Natural killer cell treated with Interleukin-12 subunit alpha and Interleukin-12 subunit beta and Interleukin-15 and Interleukin-18, amount 100 ng/mL, for 72 hours (primary cell): ENCODE data around the gene JAK3. TPM values are rescaled to one million over a fixed set of nuclear protein-coding genes. Genes with fewer than 3 reads are reported as not detected.
A peak's percentile ranks its signal among the peaks of the same experiment; 100 is the strongest.
"Not testable (repeated sequence)": the region's sequence is repeated elsewhere in the genome, so short reads cannot be mapped to it uniquely, and the experiment has no call there.

ENCODE experiments used
- ATAC-seq, 2 donors: fragments of 150-1000 bp; cut with Tn5 transposase in 1 of 2; sonication (Bioruptor Pico), chemical (Tn5 transposase) in 1 of 2; 2 replicates each; pipeline ENCODE4 v1.10.0; 2021
- DNase-seq: peaks from one replicate; pipeline ENCODE4 v3.0.0; 2022; ENCODE audit warnings: low spot score
- H3K27ac Mint-ChIP-seq, 2 donors: 1 replicate in 1 of 2; 2 replicates in 1 of 2; pipeline ENCODE4 v1.8.0; 2022; ENCODE audit warnings: mixed read lengths in 2 of 2, mild to moderate bottlenecking in 1 of 2, moderate library complexity in 1 of 2
- H3K27me3 Mint-ChIP-seq, 2 donors: 1 replicate in 1 of 2; 2 replicates in 1 of 2; pipeline ENCODE4 v1.8.0; 2022; ENCODE audit warnings: mixed read lengths in 2 of 2
- H3K36me3 Mint-ChIP-seq: one replicate; pipeline ENCODE4 v1.8.0; 2022; ENCODE audit warnings: mixed read lengths
- H3K4me1 Mint-ChIP-seq, 2 donors: 1 replicate in 1 of 2; 2 replicates in 1 of 2; pipeline ENCODE4 v1.8.0; 2022; ENCODE audit warnings: low read depth in 2 of 2, mixed read lengths in 2 of 2, mild to moderate bottlenecking in 1 of 2
- H3K4me3 Mint-ChIP-seq: one replicate; pipeline ENCODE4 v1.8.0; 2022; ENCODE audit warnings: mixed read lengths
- H3K9me3 Mint-ChIP-seq: 2 replicates; pipeline ENCODE4 v1.8.0; 2022; ENCODE audit warnings: mixed read lengths
- total RNA-seq, 2 donors: library from RNA; stranded (reverse); gene quantifications; one replicate each; pipeline ENCODE4 v1.2.3, GENCODE V29; 2022

Gene JAK3
- total RNA-seq, 2 donors from 2014 or later, result 184 to 195 TPM

DNA sequence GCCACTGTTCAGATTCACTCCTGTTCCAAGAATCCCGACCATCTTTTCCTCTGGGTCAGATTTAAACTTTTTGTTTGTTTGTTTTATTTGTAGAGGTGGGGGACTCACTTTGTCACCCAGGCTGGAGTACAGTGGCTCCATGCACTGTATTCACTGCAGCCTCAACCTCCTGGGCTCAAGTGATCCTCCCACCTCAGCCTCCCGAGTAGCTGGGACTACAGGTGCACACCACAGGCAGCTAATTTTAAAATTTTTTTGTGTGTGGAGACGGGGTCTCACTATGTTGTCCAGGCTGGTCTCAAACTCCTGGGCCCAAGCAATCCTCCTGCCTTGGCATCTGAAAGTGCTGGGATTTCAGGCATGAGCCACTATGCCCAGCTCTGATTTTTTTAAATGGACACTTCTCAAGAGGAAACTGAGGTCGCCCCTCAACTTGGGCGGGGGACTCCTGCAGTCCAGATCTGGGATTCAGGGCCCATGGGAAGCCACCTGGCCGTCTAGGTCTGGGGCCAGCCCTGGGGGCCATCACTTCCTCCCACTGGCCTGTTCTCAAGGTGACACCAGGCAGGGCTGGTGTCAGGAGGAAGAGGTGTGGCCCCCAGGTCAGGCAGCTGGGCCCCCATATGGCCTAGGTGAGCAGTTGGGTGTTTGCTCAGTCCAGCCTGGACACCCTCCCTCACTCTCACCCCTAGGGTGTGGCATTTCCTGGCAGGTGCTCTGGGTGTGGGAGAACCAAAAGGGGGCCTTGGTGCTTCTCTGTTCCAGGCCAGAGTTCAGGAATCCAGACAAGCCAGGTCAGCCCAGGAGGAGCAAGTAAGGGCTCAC is 51.6 kb downstream of the JAK3 start:
- no peak overlapping the region for H3K4me3 Mint-ChIP-seq
- DNase-seq (no peak), ATAC-seq (no peak)
- H3K27ac Mint-ChIP-seq, result no peak overlapping the region
- H3K27me3 Mint-ChIP-seq, result peaks cover 0 to 8% of the 10 kb centered on the region in 2 donors
- H3K4me1 Mint-ChIP-seq, result peaks cover 4 to 5% of the 10 kb centered on the region in 2 donors
- no peaks in the 10 kb centered on the region for H3K36me3 Mint-ChIP-seq
- no peaks in the 10 kb centered on the region for H3K9me3 Mint-ChIP-seq

DNA sequence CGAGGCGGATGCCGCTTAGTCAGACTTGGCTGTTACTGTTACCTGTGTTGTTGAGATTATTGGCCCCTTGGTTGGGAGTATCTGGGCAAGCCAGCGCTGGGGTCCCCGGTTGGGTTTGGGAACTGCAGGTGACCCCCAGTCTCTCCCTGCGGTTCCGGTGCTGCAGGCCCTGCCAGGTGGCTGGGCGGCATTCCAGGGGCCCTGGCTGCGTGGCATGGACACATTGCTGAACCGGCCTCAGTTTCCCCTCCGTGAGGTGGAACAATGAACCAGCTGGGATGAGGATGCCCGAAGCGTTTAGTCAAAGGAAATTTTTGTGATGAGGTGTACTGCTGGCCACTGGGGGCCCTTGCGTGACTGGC is 52.3 kb downstream of the JAK3 start:
- H3K4me3 Mint-ChIP-seq, result no peak overlapping the region
- H3K36me3 Mint-ChIP-seq, result no peaks in the 10 kb centered on the region
- no peak overlapping the region for H3K27ac Mint-ChIP-seq
- ATAC-seq (no peak), DNase-seq (no peak)
- peaks cover 4 to 5% of the 10 kb centered on the region in 2 donors for H3K4me1 Mint-ChIP-seq
- H3K27me3 Mint-ChIP-seq, result peaks cover 0 to 8% of the 10 kb centered on the region in 2 donors
- H3K9me3 Mint-ChIP-seq, result no peaks in the 10 kb centered on the region

DNA sequence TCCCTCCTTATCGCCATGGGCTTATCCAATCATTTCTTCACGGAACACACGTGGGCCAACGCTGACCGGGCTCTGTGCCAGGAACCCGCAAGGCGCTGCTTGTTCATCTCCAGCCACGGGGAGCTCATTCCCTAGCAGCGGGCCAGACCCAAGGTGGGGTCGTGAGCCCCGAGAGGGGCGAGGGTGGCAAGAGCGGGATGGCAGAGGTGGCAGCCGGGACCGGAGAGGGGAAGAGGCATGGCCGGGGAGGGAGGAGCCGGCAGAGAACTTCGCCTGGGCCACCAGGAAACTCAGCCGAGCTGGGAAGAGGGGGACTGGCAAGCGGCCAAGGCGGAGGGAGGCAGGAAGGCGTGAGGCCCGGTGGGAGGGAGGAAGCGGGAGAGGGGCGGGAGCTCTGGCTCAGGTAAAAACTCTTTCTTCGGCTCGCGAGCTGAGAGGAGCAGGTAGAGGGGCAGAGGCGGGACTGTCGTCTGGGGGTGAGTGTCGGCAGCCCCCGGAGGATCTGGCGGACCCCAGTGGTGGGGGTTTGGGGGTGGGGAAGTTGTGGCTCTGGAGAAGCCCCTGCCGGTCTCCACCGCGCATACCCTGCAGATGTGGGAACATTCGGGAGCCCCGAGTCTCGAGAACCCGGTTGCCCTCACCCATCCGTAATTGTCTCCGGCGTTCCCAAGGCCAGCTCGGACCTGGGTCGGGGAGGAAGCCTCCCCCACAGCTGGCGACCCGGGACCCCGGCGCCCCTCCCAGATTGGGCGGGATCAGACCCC is 52.9 kb downstream of the JAK3 start, which contains the start of gene B3GNT3:
Gene B3GNT3, plus strand, starts transcription at position 408 of the 764 bp plus-strand sequence. CDS start 12,670 bp downstream, outside the sequence.
- ATAC-seq, result no peak
- H3K9me3 Mint-ChIP-seq, result no peaks in the 10 kb centered on the region
- H3K4me1 Mint-ChIP-seq, result peaks cover 5 to 8% of the 10 kb centered on the region in 2 donors
- no peak within 1 kb of the TSS for H3K4me3 Mint-ChIP-seq
- peaks cover 0 to 8% of the 10 kb centered on the region in 2 donors for H3K27me3 Mint-ChIP-seq
- peak within 1 kb of the TSS in 1 of 2 donors; percentile 17 for H3K27ac Mint-ChIP-seq
- no peaks in the 10 kb centered on the region for H3K36me3 Mint-ChIP-seq
- DNase-seq, result no peak

DNA sequence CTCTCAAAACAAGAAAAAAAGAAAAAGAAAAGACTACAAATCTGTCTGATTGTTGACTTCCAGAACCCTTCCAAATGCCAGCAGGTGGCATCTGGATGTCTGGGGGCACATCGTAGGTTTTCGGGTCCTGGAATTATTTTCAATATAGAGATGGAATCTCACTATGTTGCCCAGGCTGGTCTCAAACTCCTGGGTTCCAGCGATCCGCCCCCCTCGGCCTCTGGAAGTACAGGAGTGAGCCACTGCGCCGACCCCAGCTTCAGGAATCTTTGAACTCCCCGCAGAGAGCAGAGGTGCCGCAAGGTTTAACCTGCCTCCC is 53.4 kb downstream of the JAK3 start:
- Mint-ChIP-seq H3K4me3 (no peak overlapping the region), H3K9me3 (no peaks in the 10 kb centered on the region), H3K27me3 (peaks cover 0 to 8% of the 10 kb centered on the region in 2 donors), H3K4me1 (peaks cover 5 to 9% of the 10 kb centered on the region in 2 donors), H3K27ac (peak overlapping the region in 1 of 2 donors; percentile 17), H3K36me3 (no peaks in the 10 kb centered on the region)
- ATAC-seq (no peak), DNase-seq (no peak)

DNA sequence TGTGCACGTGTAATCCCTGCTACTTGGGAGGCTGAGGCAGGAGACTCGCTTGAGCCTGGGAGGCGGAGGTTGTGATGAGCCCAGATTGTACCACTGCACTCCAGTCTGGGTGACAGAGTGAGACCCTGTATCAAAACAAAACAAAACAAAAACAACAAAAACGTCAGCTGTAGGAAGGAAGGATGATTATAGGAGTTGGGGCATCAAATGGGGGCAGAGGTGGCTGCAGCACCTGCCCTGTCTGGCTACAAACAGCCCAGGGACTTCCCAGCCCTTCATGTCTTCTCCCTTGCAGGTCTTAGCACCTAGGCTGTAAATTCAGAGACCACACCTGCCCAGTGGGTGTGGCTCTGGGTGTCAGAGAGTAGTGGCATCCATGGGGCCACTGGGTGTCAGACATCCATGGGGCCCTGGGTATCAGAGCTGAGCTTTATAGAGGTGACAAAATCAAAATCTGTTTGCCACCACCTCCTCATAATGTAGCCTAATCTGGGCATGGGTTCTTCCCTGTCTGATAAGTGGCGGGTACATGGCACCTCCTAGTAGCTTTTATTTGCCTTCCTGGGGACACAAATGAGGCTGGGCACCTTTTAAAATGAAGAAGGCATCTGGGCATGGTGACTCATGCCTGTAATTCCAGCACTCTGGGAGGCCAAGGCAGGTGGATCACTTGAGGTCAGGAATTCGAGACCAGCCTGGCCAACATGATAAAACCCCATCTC is 57.6 kb downstream of the JAK3 start:
- peaks cover 5 to 9% of the 10 kb centered on the region in 2 donors for H3K4me1 Mint-ChIP-seq
- H3K27ac Mint-ChIP-seq, result no peak overlapping the region

DNA sequence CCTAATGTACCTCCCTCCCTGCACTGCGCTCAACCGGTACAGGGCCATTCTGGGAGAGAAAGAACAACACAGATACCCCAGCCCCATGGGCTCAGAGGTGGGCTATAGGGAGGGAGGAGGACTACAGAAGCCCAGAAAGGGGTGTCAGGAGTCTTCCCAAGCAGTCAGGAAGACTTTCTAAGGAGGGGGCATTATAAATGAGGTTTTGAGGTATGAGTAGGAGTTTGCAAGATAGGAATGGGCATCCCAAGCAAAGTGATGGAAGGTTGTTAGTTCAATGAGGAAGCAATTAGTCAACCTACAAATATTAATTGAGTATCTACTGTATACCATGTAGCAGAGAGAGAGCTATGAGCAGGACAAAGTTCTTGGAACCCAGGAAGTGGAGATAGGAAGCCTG is 59.1 kb downstream of the JAK3 start:
- Mint-ChIP-seq H3K4me1 (peaks cover 13 to 18% of the 10 kb centered on the region in 2 donors), H3K9me3 (no peaks in the 10 kb centered on the region), H3K27me3 (peaks cover 0 to under 1% of the 10 kb centered on the region in 2 donors), H3K4me3 (no peak overlapping the region), H3K27ac (no peak overlapping the region), H3K36me3 (no peaks in the 10 kb centered on the region)
- DNase-seq, result no peak
- no peak for ATAC-seq

More for the DNA sequence above, 57.6 kb downstream of the JAK3 start:
- no peak for ATAC-seq
- peaks cover 0 to 8% of the 10 kb centered on the region in 2 donors for H3K27me3 Mint-ChIP-seq
- no peak overlapping the region for H3K4me3 Mint-ChIP-seq
- H3K36me3 Mint-ChIP-seq, result no peaks in the 10 kb centered on the region
- H3K9me3 Mint-ChIP-seq, result no peaks in the 10 kb centered on the region
- DNase-seq, result no peak

DNA sequence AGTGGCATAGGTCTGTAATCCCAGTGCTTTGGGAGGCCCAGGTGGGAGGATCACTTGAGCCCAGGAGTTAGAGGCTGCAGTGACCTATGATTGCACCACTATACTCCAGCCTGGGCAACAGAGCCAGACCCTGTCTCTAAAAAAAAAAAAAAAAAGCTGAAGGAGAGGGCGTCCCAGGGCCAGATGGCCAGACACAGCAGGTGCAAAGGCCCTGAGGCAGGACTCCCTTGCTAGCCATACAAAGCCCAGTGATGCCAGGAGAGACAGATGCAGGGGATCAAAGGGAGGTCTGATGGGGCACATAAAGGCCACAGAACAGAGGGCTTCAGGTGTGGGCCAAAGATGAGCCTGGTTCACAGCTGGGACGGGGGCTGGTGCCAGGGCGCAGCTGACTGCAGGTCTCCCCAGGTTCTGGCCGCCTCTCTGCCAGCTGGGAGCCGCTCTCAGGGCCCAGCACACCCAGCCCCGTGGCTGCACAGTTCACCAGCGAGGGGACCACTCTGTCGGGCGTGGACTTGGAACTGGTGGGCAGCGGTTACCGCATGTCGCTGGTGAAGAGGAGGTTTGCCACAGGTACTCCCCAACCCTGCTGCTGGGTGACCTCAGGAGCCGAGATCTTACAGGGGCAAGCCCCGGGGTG is 60.4 kb downstream of the JAK3 start:
- DNase-seq, result no peak
- peaks cover 3% of the 10 kb centered on the region for H3K36me3 Mint-ChIP-seq
- H3K27me3 Mint-ChIP-seq, result no peaks in the 10 kb centered on the region
- H3K4me1 Mint-ChIP-seq, result peaks cover 13 to 20% of the 10 kb centered on the region in 2 donors
- no peak for ATAC-seq
- no peak overlapping the region for H3K27ac Mint-ChIP-seq
- no peaks in the 10 kb centered on the region for H3K9me3 Mint-ChIP-seq
- H3K4me3 Mint-ChIP-seq, result no peak overlapping the region

DNA sequence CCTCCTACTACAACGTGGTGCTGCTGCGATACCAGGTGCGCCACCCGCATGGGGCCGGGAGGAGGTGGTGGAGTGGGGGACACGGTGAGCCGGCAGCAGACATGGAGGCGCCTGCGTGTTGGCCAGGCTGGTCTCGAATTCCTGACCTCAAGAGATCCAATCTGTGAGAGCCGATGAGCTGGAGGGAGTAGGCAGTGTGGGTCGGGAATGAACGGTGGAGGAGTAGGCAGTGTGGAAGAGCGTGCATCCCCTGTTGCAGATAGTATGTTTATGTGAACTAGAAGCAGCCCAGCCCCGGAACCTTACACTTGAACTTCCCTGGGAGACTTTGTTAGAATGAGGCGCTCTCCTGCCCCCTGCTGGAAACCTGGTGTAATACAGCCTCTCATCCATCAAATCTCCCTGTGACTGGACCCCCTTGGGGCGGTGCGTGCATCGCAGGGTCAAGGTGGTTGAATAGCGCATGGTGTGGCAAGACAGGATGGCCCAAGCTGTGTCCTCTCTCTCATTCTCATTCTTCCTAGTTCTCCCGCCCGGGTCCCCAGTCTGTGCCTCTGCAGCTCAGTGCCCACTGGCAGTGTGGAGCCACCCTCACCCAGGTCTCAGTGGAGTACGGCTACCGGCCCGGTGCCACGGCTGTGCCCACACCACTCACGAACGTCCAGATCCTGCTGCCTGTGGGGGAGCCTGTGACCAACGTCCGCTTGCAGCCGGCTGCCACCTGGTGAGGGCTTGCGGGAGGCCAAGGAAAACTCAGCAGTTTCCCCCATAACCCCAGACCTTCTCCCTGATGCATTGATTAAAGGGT is 63.4 kb downstream of the JAK3 start:
- no peak overlapping the region for H3K4me3 Mint-ChIP-seq
- peaks cover 6% of the 10 kb centered on the region for H3K36me3 Mint-ChIP-seq
- ATAC-seq (peak; percentile 53 to 61), DNase-seq (no peak)
- H3K9me3 Mint-ChIP-seq, result no peaks in the 10 kb centered on the region
- H3K4me1 Mint-ChIP-seq, result peaks cover 8 to 16% of the 10 kb centered on the region in 2 donors
- no peak overlapping the region for H3K27ac Mint-ChIP-seq
- H3K27me3 Mint-ChIP-seq, result no peaks in the 10 kb centered on the region

DNA sequence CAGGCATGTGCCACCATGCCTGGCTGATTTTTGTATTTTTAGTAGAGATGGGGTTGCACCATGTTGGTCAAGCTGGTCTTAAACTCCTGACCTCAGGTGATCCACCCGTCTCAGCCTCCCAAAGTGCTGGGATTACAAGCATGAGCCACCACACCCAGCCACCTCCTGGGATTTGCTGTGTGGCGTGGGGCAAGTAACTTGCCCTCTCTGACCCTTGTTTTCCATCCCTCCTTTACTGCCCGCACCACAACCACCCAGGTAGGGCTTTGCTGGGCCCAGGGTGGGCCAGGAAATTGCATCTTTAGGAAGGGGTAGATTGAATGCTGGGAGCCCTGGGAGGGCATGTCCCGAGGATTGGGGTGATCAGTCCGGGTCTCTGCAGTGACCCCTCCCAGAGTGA is 64.1 kb downstream of the JAK3 start:
- H3K27me3 Mint-ChIP-seq, H3K36me3 Mint-ChIP-seq, H3K4me3 Mint-ChIP-seq, ATAC-seq, H3K9me3 Mint-ChIP-seq, H3K27ac Mint-ChIP-seq, DNase-seq: not testable (repeated sequence)
- peaks cover 12 to 23% of the 10 kb centered on the region in 2 donors for H3K4me1 Mint-ChIP-seq

DNA sequence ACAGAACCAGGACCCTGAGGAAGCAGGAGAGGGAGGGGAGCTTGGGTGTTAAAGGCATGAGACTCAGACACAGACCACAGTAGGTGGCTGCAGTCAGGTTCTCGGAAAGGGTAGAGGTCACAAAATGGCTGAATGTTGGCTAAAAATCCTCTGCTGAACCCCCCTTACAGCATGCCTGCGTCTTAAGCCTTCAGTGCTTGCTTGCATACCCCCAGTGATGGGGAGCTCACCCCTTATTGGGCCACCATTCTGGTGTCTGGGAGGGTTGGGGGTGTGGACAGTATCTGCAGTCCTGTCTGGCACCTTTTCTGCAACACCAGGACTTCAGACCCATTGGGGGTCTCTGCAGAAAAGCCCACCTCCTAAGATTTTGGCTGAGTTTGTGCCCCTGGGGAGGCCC is 67.0 kb downstream of the JAK3 start:
- DNase-seq (no peak), ATAC-seq (no peak)
- Mint-ChIP-seq H3K4me3 (no peak overlapping the region), H3K27ac (no peak overlapping the region), H3K9me3 (no peaks in the 10 kb centered on the region), H3K4me1 (peaks cover 16 to 36% of the 10 kb centered on the region in 2 donors), H3K36me3 (peaks cover 6% of the 10 kb centered on the region), H3K27me3 (no peaks in the 10 kb centered on the region)

DNA sequence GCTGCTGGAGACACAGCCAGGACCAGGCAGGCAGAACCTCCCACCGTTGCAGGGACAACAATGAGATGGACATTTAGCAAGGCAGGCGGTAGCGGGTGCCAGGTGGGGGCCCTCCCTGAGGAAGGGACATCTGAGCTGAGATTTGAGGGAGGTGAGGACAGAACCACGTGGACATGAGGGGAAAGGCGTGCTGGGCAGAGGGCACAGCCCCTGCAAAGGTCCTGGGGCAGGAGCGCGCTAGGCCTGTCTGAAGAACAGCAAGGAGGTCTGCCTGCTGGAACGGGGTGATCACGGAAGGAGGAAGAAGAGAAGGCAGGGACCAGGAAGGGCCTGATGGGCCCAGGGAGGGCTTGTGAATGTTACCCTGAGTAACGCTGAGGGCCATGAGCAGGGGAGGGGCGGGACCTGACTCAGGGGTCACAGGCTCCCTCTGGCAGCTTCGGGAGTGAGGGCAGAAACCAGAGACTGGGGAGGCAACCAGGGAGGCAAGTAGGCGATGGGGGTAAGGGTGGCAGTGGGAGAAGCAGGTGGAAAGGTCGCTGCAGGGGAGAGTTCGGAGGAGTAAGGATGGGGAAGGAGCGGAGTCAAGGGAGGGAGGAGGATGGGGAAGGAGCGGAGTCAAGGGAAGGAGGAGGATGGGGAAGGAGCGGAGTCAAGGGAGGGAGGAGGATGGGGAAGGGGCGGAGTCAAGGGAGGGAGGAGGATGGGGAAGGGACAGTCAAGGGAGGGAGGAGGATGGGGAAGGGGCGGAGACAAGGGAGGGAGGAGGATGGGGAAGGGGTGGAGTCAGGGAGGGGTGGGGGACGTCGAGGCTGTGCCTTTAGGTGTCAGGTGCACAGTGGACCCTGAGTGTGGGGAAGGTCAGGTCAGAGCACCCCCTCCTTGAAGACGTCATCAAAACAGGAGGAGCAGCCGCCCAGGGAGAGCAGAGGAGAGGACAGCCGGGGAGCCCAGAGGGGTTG is 68.5 kb downstream of the JAK3 start:
- no peak for ATAC-seq
- H3K27me3 Mint-ChIP-seq, result no peaks in the 10 kb centered on the region
- no peak for DNase-seq
- H3K4me1 Mint-ChIP-seq, result peaks cover 12 to 34% of the 10 kb centered on the region in 2 donors
- H3K27ac Mint-ChIP-seq, result peak overlapping the region in 1 of 2 donors; percentile 80
- no peak overlapping the region for H3K4me3 Mint-ChIP-seq
- no peaks in the 10 kb centered on the region for H3K9me3 Mint-ChIP-seq
- peaks cover 6% of the 10 kb centered on the region for H3K36me3 Mint-ChIP-seq
